T-helper 9 cell (primary cell): ENCODE measurements around the gene SH3BGRL.
"Not testable (repeated sequence)": the region's sequence is repeated elsewhere in the genome, so short reads cannot be mapped to it uniquely, and the experiment has no call there.

Source experiments
- DNase-seq: peaks from one replicate; pipeline ENCODE4 v3.0.0-alpha.2; 2020

Gene SH3BGRL

DNA sequence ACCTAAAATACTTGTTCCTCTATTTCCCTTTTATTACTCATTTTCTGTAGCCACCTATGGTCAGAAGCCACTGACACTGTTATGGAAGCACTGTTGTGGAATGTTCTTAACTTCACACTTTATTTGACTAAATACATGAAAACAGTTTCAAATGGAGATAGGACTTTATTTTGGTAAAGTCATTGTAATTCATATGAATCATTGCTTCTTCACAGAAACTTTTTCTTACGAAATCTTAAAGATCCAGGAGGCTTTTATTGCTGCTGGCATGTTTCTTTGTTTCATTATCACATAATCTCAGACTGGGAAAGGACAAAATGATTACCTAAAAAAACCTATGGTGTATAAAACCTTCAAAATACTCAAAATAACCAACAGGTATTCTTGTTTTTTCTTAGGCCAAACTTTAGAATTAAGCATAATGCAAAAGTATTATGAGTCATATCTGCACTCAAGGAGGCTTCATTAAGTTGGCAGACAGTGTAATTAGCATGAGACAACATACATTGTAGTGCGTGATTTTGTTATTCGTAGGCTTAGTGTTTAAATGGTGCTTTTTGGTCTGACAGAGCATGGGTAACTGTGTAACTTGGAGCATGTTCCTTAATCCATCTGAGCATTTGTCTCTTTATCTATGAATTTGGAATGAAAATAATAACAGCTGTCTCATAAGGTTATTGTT lies 58.0 kb downstream of the SH3BGRL start:
- DNase-seq = no peak

DNA sequence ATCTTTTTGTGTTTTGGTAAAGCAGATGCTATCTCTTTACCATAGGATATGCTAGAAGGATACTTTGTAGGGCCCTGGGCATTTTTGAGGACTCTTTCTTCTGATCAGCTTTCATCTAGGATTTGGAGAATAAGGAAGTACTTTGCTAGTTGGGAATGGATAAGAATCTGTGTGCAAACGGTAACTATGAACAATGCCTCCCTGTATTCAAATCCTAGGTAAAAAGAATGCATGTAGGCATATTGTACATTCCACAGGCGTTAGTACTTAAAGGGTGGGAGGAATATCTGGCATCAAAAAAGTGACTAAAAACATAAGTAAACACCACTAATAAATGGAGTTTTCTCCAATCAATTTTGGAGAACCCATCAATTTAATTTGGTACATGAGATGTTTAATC lies 59.7 kb downstream of the SH3BGRL start:
- DNase-seq = no peak

DNA sequence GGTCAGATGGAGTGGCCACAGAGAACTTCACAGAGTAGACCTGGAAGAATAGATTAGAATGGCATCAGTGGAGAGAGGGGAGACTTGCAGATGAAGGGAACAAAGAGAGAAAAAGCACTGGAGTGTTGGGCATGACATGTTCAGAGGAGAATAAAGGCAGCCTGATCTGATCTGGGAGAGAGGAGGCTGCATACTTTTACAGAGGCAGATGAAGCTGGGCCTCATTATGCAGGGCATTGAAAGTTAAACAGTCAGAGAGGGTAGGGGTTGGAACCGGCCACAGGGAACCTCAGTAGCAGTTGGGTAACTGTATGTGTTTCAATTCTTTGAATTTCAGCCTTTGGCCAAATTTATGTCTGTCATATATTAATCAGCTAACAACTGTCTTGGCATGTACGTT lies 61.2 kb downstream of the SH3BGRL start:
- DNase-seq = no peak

DNA sequence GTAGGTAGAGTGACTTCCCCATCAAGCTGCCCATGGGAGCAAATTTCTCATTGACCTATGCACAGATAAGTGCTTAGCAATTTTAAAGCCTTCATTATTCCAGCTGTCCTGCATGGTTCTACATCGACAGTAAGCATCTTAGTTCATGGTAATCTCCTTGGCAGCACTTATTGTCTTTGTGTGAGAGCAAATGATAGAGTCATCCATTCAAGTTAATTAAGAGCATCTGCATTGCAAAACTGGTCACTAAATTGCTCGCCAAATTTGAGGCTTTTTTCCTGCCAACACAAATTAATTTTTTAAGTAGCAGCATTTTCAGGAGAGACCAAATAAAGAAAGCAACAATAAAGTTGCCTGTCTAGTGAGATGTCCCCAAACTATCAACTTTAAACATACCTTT lies 76.7 kb downstream of the SH3BGRL start:
- no peak for DNase-seq

DNA sequence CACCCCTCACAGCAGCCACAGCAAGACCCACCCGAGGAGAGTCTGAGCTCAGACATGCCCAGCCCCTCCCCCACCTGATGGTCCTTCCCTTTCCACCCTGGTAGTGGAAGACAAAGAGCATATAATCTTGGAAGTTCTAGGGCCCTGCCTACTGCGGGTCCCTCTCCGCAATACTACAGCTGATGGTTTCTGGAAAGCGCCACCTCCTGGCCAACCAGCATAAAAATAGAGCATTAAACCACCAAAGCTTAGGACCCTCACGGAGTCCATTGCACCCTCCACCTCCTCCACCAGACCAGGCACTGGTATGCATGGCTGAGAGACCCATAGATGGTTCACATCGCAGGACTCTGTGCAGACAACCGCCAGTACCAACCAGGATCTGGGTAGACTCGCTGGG lies 78.2 kb downstream of the SH3BGRL start:
- no peak for DNase-seq

DNA sequence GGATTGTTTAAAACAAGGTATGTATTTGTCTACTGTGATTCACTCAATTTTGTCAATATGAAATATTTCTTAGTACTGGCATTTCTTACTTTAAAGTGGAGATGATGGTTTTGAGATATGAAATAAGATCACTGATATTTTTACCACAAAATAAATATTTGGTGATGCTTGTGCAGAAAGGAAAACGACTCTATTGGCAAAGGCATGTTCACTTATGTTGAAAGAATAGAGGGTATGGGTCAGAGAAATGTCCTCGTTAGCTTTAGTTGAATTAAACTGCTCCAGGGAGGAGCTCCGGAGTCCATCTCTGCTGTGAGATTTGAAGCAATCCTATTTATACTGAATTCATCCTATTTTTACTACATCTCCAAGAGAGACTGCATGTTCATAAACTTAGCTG lies 84.2 kb downstream of the SH3BGRL start:
- DNase-seq = no peak

DNA sequence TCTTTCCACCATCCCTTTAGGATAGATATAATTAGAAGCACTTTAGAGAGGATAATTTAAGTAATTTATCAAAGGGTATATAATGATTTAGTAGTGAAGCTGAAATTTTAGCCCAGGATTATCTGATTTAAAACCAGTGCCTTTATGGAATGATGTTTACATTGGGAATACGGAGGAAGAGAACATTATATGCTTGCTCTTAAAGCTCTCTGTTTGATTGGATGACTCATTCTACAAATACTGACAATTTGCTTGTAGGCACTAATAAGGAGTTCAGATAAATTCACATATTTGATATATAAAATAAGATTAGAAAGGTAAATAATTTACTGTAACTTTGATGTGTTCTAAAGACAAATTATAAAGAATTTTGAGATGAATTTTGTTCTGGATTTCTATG lies 84.7 kb downstream of the SH3BGRL start:
- DNase-seq = no peak

DNA sequence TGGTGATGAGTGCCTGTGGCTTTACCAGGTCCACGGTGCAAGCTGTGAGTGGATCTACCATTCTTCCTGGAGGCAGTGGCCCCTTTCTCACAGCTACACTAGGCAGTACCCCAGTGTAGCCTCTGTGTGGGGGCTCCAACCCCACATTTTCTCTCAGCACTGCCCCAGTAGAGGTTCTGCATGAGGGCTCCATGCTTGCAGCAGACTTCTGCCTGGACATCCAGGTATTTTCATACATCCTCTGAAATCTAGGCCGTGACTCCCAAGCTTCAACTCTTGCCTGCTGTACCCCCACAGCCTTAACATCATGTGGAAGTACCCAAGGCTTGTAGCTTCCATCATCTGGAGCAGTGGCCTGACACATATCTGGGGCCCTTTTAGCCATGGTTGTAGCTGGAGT lies 90.1 kb downstream of the SH3BGRL start:
- no peak for DNase-seq

DNA sequence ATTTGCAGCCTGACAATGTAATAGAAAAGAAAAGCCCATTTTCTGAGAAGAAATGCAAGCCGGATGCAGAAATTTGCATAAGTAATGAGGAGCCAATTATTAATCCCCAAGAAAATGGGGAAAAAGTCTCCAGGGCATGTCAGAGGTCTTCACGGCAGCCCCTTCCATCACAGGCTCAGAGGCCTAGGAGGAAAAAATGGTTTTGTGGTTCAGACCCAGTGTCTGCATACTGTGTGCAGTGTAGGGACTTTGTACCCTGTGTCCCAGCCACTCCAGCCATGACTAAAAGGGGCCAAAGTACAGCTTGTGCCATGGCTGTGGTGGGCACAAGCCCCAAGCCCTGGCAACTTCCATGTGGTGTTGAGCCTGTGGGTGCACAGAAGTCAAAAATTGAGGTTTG lies 92.2 kb downstream of the SH3BGRL start:
- no peak for DNase-seq

DNA sequence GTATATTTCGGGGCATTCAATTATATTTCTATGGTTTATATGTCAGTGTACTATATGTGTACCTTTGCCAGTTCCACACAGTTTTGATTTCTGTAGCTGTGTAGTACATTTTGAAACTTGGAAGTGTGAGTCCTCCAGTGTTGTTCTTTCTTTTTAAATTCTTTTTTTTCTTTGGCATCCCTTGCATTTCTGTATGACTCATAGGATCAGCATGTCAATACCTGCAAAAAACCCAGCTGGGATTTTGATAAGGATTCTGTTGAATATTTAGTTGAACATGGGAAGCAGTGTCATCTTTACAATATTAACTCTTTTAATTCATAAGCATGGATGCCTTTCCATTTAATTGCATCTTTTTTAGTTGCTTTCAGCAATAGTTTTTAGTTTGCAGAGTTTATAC lies 100.0 kb downstream of the SH3BGRL start:
- DNase-seq = no peak

DNA sequence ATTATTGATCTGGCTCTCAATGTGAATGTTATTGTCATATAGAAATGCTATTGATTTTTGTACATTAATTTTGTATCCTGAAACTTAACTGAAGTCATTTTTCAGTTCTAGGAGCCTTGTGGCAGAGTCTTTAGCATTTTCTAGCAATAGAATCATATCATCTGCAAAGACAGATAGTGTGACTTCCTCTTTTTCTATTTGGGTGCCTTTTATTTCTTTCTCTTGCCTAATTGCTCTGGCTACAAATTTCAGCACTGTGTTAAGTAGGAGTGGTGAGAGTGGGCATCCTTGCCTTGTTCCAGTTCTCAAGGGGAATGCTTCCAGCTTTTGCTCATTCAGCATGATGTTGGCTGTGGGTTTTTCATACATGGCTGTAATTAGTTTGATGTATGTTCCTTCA lies 102.7 kb downstream of the SH3BGRL start:
- no peak for DNase-seq

DNA sequence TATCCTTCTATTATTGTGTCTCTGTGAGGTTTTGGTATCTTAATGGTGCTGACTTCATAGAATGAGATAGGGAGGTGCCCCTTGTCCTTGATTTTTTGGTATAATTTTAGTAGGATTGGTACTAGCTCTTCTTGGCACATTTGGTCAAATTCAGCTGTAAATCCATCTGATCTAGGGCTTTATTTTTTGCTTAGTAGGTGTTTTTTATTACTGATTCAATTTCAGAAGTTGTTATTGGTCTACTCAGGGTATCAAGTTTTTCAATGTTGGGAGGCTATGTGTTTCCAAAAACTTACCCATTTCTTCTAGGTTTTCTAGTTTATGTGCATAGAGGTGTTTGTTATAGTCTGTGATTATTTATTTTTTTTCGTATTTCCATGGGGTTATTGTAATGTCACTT lies 103.3 kb downstream of the SH3BGRL start:
- no peak for DNase-seq

DNA sequence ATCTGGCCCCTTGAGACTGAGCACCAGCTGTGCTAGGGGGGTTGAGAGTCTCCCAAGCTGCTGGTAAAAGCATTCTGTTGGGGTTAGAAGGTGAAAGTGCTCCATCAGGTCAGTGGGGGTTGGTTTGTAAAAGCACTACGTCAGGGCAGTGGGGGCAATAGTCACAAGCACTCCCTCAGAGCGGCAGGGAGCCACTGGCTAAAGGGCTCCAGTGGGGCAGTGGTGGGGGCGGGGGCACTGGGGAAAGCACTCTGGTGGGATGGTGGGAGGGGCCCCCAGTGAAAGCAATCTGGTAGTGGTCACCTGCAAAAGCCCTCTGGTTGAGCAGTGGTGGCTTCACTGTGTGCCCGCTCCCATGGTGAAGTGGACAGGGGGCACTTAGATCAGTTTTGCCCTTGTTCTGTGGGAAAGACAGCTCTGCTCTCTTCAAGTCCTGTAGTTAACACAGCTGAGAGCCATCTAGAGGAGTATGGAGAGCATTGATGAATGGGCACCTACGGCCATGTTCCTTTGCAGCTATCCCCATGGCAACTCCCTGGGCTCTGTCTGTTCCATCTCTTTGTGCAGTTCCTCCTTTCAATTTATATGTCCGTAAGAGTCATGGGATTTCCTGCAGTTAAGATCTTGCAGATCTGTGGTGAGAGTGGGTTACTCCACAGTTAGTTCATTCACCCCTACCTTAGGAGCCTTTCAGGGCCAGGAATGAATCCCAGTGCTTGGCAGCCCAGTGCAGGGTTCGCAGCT lies 106.4 kb downstream of the SH3BGRL start:
- DNase-seq = no peak

DNA sequence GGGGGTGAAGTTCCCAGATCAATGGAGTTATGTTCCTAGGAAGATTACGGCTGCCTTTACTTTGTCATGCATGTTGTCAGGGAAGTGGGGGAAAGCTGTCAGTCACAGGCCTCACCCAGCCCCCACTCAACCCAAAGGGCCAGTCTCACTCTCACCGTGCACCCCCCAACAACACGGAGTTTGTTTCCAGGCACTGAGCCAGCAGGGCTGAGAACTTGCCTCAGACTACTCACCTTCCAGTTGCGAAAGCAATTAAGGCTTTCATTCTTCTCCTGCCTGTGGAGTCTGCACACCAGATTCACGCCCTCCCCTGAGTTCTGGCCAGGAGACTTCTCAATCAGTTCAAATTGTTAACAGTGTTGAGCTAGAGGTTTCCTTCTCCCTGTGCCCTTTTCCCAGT lies 114.3 kb downstream of the SH3BGRL start:
- DNase-seq = no peak

DNA sequence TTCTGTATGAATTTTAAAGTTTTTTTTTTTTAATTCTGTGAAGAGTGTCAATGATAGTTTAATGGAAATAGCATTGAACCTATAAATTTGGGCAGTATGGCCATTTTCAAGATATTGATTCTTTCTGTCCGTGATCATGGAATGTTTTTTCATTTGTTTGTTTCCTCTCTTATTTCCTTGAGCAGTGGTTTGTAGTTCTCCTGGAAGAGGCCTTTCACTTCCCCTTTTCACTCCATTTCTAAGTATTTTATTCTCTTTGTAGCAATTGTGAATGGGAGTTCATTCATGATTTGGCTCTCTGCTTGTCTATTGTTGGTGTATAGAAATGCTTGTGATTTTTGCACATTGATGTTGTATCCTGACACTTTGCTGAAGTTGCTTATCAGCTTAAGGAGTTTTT lies 129.8 kb downstream of the SH3BGRL start:
- DNase-seq = not testable (repeated sequence)

DNA sequence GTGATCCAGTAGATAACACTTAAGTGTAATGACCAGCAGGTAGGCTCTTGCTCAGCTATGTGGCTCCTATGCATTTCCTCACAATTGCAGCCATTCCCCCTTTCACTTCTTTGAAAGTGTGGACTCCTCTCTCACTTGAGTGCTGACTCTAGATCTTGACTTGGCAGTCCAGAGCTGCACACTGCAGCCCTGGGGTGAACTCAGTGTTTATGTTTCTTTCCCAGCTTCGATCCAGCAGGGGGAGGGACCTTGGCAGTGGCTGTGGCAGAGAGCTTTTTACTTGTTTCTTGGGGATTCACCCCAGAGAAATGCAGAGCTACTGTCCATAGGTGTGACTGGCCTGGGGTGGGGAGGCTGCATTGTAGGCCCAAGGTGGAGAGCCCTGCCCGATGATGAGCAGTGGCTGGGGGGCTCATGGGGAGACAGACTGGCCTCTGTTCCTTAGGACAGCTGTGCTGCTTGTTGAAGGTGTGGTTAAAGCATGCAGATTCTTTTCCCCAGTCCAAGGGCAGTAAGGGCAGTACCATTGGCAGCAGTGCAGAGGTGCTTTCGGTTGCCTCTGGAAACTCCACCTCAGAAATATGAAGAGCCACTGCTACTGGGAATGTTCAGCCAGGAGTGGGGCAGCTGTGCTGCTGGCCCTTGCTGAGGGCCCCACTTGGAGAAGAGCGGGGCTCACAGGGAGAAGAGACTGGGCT lies 134.7 kb downstream of the SH3BGRL start:
- DNase-seq = no peak

DNA sequence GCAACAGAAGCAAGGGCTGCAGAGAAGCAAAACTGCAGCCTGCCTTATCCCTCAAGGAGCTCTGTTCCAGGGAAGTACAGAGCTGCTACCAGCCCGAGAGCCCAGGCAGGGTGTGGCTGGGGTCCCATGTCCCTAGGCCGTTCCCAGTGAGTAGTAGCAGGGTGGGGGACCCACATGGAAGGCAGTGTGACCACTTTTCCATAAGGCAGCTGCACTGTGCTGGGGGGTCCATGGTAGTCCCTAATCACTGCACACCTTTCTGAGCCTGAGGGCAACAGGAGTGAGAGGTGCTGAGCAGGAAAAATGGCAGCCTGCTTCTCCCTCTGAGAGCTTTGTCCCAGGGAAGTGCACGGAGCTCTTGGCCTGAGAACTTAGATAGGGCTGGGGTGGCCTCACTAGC lies 135.9 kb downstream of the SH3BGRL start:
- DNase-seq = no peak

DNA sequence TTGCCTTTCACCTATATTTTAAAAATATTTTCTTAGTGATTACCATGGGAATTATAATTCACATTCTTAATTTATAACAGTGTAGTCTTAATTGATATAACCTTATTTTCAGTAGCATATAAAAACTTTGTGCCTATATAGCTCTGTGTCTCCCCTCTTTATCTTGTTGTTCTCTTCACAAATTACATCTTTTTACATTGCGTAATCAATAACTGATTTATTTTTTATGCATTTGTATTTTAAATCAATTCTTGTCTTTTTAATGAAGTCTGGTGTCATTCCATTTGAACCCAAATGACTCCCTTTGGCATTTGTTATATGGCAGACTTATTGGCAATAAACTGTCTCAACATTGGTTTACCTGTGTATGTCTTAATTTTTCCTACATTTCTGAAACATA lies 137.0 kb downstream of the SH3BGRL start:
- no peak for DNase-seq

DNA sequence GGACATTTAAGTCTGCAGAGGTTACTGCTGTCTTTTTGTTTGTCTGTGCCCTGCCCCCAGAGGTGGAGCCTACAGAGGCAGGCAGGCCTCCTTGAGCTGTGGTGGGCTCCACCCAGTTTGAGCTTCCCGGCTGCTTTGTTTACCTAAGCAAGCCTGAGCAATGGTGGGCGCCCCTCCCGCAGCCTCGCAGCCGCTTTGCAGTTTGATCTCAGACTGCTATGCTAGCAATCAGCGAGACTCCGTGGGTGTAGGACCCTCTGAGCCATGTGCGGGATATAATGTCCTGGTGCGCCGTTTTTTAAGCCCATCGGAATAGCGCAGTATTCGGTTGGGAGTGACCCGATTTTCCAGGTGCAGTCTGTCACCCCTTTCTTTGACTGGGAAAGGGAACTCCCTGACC lies 143.4 kb downstream of the SH3BGRL start:
- DNase-seq = not testable (repeated sequence)
